SU-DHL-6 (cell line): ENCODE measurements around the gene IL4R.

Experiments
- H2AFZ ChIP-seq: fragments of 200-600 bp; sonication (generic); 2 replicates; pipeline ENCODE4 v1.6.1; 2014; ENCODE audit warnings: low read depth, mild to moderate bottlenecking, moderate library complexity, mixed read lengths, antibody characterized with exemption, low read length; ENCODE audit not compliant: severe bottlenecking
- H3F3A ChIP-seq: fragments of 200-600 bp; shearing (Covaris generic); 2 replicates; pipeline ENCODE4 v1.6.0; 2016; ENCODE audit warnings: antibody characterized with exemption, mild to moderate bottlenecking; ENCODE audit not compliant: insufficient read depth
- H3K27ac ChIP-seq: fragments of 200-600 bp; sonication (generic); 2 replicates; pipeline ENCODE4 v1.5.1; 2016; ENCODE audit warnings: low read depth, mild to moderate bottlenecking, low read length, moderate library complexity, mixed read lengths
- H3K27me3 ChIP-seq: fragments of 200-600 bp; sonication (generic), shearing (Covaris generic); 2 replicates; pipeline ENCODE4 v1.6.0; 2014; ENCODE audit warnings: mild to moderate bottlenecking, low read length
- H3K36me3 ChIP-seq: fragments of 200-600 bp; sonication (generic); 2 replicates; pipeline ENCODE4 v1.6.1; 2014; ENCODE audit warnings: mild to moderate bottlenecking, low read length, mixed read lengths
- H3K4me2 ChIP-seq: fragments of 300-600, 200-600 bp; shearing (Covaris generic), sonication (generic); 2 replicates; pipeline ENCODE4 v1.6.0; 2014; ENCODE audit warnings: low read length, low read depth, mild to moderate bottlenecking; ENCODE audit not compliant: poor library complexity, severe bottlenecking
- H3K4me3 ChIP-seq: fragments of 200-600 bp; sonication (generic); 2 replicates; pipeline ENCODE4 v1.5.1; 2014; ENCODE audit warnings: antibody characterized with exemption, low read length, mild to moderate bottlenecking, mixed read lengths; ENCODE audit not compliant: insufficient read depth, poor library complexity, severe bottlenecking
- H3K79me2 ChIP-seq: fragments of 200-600 bp; sonication (generic); 2 replicates; pipeline ENCODE4 v1.6.1; 2014; ENCODE audit warnings: mild to moderate bottlenecking, low read length, moderate library complexity; ENCODE audit not compliant: insufficient read depth
- H3K9ac ChIP-seq: fragments of 200-600 bp; sonication (generic); 2 replicates; pipeline ENCODE4 v1.7.0; 2014; ENCODE audit warnings: mild to moderate bottlenecking, low read length
- H3K9me2 ChIP-seq: fragments of 200-600 bp; sonication (generic); replicated peaks from 2 replicates; pipeline ENCODE4 v1.6.1; 2014; ENCODE audit warnings: low read length; ENCODE audit not compliant: insufficient read depth
- H3K9me3 ChIP-seq: fragments of 200-600 bp; sonication (generic); 2 replicates; pipeline ENCODE4 v1.6.1; 2014; ENCODE audit warnings: low read length, mixed read lengths; ENCODE audit not compliant: insufficient read depth
- H4K20me1 ChIP-seq: fragments of 200-600 bp; sonication (generic); 2 replicates; pipeline ENCODE4 v1.6.1; 2014; ENCODE audit warnings: low read depth, mild to moderate bottlenecking, antibody characterized with exemption, low read length, moderate library complexity, mixed read lengths
- EZH2phosphoT487 ChIP-seq: fragments of 200-600 bp; sonication (generic), shearing (Covaris generic); conservative IDR thresholded peaks from 2 replicates; pipeline ENCODE4 v1.6.1; 2018; ENCODE audit warnings: mild to moderate bottlenecking, antibody characterized with exemption, low read length, moderate library complexity, mixed read lengths
- TF ChIP-seq, protein P1 (sequence below): fragments of 200-600 bp; sonication (generic); IDR thresholded peaks from one replicate; pipeline ENCODE4 v1.5.1; 2017; ENCODE audit warnings: antibody characterized with exemption, mild to moderate bottlenecking, low read length, moderate library complexity; ENCODE audit not compliant: insufficient read depth, poor library complexity, severe bottlenecking

The IL4R gene

DNA sequence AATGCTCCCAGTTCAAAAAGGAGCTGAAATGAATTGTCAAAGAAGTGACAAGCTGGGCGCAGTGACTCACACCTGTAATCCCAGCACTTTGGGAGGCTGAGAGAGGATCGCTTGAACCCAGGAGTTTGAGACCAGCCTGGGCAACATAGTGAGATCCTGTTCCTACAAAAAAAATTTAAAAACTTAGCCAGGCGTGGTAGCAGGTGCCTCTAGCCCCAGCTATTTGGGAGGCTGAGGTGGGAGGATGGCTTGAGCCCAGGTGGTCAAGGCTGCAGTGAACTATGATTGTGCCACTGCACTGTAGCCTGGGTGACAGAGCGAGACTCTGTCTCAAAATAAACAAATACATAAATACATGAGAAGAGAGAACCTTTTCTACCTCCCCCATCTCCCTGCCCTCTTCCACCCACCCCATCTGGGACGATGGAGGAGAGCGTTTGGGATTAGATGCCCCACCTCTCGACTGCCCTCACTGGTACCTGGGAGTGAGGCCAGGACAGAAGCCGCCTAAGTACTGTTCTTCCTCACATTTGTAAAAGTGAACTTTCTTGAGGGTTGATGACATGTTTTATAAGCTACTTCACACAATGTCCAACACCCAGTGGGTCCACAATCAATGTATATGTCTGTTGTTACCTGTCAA lies 2.4 kb downstream of the IL4R start:
- H4K20me1 ChIP-seq: peaks cover 9% of the 10 kb centered on the region; the same call in 1 of the 2 replicates
- H3K36me3 ChIP-seq: no peaks in the 10 kb centered on the region
- no peak overlapping the region for H2AFZ ChIP-seq
- H3K79me2 ChIP-seq: peaks cover 73% of the 10 kb centered on the region
- peak overlapping the region; percentile 74 for H3K27ac ChIP-seq
- TF ChIP-seq, protein P1, sequence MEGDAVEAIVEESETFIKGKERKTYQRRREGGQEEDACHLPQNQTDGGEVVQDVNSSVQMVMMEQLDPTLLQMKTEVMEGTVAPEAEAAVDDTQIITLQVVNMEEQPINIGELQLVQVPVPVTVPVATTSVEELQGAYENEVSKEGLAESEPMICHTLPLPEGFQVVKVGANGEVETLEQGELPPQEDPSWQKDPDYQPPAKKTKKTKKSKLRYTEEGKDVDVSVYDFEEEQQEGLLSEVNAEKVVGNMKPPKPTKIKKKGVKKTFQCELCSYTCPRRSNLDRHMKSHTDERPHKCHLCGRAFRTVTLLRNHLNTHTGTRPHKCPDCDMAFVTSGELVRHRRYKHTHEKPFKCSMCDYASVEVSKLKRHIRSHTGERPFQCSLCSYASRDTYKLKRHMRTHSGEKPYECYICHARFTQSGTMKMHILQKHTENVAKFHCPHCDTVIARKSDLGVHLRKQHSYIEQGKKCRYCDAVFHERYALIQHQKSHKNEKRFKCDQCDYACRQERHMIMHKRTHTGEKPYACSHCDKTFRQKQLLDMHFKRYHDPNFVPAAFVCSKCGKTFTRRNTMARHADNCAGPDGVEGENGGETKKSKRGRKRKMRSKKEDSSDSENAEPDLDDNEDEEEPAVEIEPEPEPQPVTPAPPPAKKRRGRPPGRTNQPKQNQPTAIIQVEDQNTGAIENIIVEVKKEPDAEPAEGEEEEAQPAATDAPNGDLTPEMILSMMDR: no peak
- TF ChIP-seq EZH2phosphoT487: no peak
- peak overlapping the region; percentile 88 for H3K4me2 ChIP-seq
- H3F3A ChIP-seq: peaks cover 28% of the 10 kb centered on the region
- no peaks in the 10 kb centered on the region for H3K9me2 ChIP-seq
- H3K9ac ChIP-seq: peak overlapping the region; percentile 93
- H3K4me3 ChIP-seq: peak overlapping the region; percentile 77
- H3K27me3 ChIP-seq: no peaks in the 10 kb centered on the region
- H3K9me3 ChIP-seq: no peaks in the 10 kb centered on the region

DNA sequence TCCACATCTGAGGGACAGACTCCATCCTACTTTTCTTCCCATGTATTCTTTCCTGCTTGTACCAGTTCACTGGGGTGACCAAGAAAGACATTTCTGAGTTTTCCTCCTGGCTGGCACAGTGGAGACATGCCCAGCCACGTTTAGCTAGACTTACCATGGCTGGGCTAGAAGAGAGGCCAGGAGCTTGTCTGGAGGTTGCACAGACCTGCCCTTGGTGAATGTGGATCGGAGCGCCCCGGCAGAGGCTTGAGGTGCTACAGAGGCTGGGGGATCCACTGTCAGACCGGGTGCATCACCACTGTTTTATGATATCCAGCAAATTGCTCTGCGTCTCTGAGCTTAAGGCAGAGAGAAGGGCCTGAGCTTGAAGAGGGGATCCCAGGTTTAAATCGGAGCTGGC lies 3.5 kb downstream of the IL4R start:
- Histone ChIP-seq H3K9me2 (no peaks in the 10 kb centered on the region), H3F3A (peaks cover 36% of the 10 kb centered on the region), H2AFZ (no peak overlapping the region), H3K4me2 (peak overlapping the region; percentile 88), H3K27me3 (no peaks in the 10 kb centered on the region), H3K36me3 (peaks cover 5% of the 10 kb centered on the region; the same call in 1 of the 2 replicates), H3K9ac (peak overlapping the region; percentile 93), H3K27ac (peak overlapping the region; percentile 74), H3K4me3 (peak overlapping the region; percentile 77), H3K79me2 (peaks cover 85% of the 10 kb centered on the region), H3K9me3 (no peaks in the 10 kb centered on the region), H4K20me1 (peaks cover 20% of the 10 kb centered on the region)
- TF ChIP-seq, protein P1: no peak
- TF ChIP-seq EZH2phosphoT487: no peak

DNA sequence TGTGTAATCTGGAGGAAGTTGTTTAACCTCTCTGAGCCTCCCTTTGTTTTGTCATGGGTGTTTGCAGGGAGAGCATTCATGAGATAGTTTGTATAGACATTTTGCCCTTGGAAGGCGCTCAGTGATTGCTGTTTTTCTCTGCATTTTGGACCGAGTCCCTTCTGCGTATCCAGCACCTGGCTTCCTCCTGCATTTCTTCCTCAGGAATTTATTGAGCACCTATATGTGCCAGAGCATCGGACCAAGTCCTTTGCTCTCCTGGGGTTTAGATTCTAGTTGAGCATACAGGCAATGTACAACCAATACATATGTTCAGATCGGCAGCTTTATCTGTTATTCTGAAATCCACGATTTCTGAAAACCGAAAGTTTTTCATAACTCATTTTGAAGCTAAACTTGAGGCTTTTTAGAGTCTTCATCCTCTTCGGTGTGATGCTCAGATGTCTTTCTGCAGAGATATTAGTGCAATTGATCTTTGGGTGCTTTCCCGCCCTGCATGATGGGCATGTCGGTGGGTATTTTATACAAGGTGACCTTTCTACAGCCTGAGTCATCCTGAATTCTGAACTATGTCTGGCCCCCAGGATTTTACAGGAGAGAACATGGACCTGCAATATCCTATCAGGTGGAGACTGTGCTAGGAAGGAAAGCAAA lies 4.1 kb downstream of the IL4R start:
- H3K4me3 ChIP-seq: peak overlapping the region; percentile 77
- peaks cover 5% of the 10 kb centered on the region; the same call in 1 of the 2 replicates for H3K36me3 ChIP-seq
- H2AFZ ChIP-seq: no peak overlapping the region
- peak overlapping the region; percentile 93 for H3K9ac ChIP-seq
- peak overlapping the region; percentile 88 for H3K4me2 ChIP-seq
- no peaks in the 10 kb centered on the region for H3K27me3 ChIP-seq
- peaks cover 90% of the 10 kb centered on the region for H3K79me2 ChIP-seq
- no peaks in the 10 kb centered on the region for H3K9me2 ChIP-seq
- peak overlapping the region; percentile 74 for H3K27ac ChIP-seq
- H4K20me1 ChIP-seq: peaks cover 26% of the 10 kb centered on the region
- no peaks in the 10 kb centered on the region for H3K9me3 ChIP-seq
- TF ChIP-seq EZH2phosphoT487: no peak
- TF ChIP-seq, protein P1: no peak
- H3F3A ChIP-seq: peaks cover 36% of the 10 kb centered on the region
